ENCODE measurements around the gene TTC28.
"Not testable (repeated sequence)": the region's sequence is repeated elsewhere in the genome, so short reads cannot be mapped to it uniquely, and the experiment has no call there.

Gene TTC28

DNA sequence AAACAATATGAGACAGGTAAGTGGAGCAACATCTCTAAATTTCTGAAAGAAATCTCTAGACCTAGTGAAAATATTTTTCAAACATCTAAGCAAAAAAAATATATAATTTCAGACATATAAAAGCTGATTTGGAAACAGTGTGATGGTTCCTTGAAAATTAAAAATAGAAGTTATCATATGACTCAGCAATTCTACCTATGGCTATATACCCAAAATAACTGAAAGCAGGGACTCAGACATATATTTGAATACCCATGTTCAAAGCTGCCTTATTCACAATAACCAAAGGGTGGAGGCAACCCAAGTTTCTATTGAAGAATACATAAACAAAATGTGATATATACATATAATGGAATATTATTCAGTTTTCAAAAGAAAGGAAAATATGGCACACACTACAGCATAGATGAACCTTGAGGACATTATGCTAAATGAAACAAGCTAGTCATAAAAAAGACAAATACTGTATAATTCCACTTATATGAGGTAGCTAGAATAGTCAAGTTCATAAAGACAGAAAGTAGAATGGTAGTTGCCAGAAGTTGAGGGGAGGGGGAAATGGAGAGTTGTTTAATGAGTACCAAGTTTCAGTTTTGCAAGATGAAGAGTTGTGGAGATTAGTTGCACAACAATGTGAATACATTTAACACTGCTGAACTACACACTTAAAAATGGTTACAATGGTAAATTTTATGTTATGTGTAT is 300.4 kb downstream of the TTC28 start:
- no peak for TF ChIP-seq JUND (IDR thresholded peaks at IDR 0.05; ENCODE audit: low read depth)
- DNase-seq (ENCODE audit: low read depth in 1 of 2, low spot score in 1 of 2): no peak
- in situ Hi-C loops (cut with HindIII; ENCODE audit: low pct_unique_long_range_greater_than_20kb, low sequenced_read_pairs): no loop called here

DNA sequence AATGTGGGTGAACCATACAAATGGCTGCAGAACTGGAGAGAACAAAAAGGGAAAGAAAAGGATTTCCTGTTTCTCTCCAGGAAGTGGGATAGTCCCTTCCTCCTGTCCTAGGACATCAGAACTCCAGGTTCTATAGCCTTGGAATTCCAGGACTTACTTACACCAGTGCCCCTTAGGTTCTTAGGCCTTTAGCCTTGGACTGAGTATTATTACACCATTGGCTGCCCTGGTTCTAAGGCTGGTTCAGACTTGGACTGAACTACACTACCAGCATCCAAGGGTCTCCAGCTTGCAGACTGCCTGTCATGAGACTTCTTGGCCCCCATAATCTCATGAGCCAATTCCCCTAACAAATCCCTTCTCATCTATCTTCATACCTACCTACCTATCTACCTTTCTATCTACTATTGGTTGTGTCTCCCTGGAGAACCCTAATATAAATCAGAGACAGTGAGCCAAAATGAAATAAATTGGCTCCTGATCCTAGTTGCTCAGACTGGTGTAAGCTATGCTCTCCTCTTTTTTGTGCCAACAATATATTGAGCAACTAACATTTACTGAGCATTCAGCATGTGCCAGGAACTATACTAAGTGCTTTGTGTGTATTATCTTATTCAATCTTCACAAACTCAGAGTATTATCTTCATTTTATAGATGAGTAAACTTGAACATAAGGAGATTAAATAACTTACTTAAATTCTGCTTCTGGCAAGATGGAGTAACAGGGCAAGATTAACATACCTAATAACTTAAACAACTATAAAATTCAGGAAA is 303.7 kb downstream of the TTC28 start:
- in situ Hi-C loops (cut with HindIII; ENCODE audit: low pct_unique_long_range_greater_than_20kb, low sequenced_read_pairs): no loop called here
- peak; percentile 62; the same call in 1 of the 2 replicates for TF ChIP-seq JUND (IDR thresholded peaks at IDR 0.05; ENCODE audit: low read depth)
- peak in 1 of 2 experiments; percentile 45 for DNase-seq (ENCODE audit: low read depth in 1 of 2, low spot score in 1 of 2)

DNA sequence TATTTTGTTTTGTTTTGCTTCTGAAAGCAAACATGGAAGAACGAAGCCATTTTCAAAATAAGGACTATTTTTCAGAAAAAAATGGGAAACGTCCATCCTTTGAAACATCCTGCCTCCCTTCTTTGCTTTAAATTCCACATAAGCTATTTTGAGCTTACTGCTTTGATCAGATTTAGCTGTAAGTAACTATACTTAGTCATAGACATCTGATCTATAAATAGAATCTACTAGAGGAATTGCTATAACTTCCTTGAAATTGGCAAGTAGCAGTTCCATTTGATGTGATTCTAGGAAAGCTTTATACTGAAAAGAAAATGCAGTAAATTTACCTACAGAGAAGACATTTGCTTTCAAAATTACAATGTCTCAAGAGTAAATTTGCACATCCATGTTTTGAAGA is 305.8 kb downstream of the TTC28 start:
- in situ Hi-C loops (cut with HindIII; ENCODE audit: low pct_unique_long_range_greater_than_20kb, low sequenced_read_pairs): no loop called here
- TF ChIP-seq JUND (IDR thresholded peaks at IDR 0.05; ENCODE audit: low read depth): no peak; the same call in 1 of the 2 replicates
- peak in 1 of 2 experiments; percentile 6 for DNase-seq (ENCODE audit: low read depth in 1 of 2, low spot score in 1 of 2)

DNA sequence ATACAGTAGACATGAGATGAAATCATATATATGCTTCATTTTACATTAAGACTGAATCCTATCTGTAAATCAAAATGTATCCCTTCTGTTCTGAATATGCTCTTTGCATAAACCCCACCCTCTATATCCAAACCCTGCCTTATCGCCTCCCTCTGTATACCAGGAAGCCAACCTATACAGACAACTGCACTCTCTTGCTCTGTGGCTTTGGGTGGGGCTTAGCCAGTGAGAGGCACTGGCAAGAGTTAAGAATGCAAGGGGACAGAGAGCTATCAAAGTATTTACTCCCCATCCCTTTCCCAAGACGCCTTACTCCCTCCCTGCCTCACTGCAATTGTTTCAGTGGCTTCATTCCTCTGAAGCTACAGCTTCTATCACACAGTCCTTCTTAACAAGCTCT is 309.8 kb downstream of the TTC28 start:
- no peak for TF ChIP-seq JUND (IDR thresholded peaks at IDR 0.05; ENCODE audit: low read depth)
- in situ Hi-C loops (cut with HindIII; ENCODE audit: low pct_unique_long_range_greater_than_20kb, low sequenced_read_pairs): no loop called here
- DNase-seq (ENCODE audit: low read depth in 1 of 2, low spot score in 1 of 2): no peak

DNA sequence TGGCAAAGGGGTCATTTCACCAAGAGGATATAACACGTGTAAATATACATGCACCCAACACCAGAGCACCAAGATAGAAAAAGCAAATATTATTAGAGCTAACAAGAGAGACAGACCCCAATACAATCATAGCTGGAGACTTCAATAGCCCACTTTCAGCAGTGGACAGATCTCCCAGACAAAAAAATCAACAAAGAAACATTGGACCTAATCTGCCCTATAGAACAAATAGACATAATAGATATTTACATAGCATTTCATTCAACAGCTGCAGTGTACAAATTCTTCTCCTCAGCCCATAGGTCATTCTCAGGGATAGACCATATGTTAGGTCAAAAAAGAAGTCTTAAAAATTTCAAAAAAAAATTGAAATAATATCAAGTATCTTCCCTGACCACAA is 312.8 kb downstream of the TTC28 start:
- TF ChIP-seq JUND (IDR thresholded peaks at IDR 0.05; ENCODE audit: low read depth): no peak

DNA sequence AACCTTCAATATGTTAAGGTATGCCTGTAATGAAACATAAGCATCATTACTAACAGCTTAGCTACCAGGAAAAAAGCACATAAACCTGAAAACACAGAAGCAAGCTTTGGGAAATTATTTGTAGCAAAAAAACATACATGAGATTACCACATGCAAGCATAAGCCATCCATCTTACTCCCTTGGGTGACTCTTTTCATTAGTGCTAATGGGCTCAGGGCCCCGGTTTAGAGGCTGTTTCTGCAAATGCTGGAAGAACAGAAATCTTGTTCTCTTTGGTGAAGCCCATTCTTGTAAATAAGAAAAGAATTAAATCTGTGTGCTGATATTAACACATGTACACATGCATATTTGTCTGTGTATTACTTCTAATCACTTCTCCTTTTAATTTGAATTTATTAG is 314.3 kb downstream of the TTC28 start:
- in situ Hi-C loops (cut with HindIII; ENCODE audit: low pct_unique_long_range_greater_than_20kb, low sequenced_read_pairs): no loop called here
- DNase-seq (ENCODE audit: low read depth in 1 of 2, low spot score in 1 of 2): no peak

More for the DNA sequence above, 312.8 kb downstream of the TTC28 start:
- in situ Hi-C loops (cut with HindIII; ENCODE audit: low pct_unique_long_range_greater_than_20kb, low sequenced_read_pairs): no loop called here
- no peak for DNase-seq (ENCODE audit: low read depth in 1 of 2, low spot score in 1 of 2)

DNA sequence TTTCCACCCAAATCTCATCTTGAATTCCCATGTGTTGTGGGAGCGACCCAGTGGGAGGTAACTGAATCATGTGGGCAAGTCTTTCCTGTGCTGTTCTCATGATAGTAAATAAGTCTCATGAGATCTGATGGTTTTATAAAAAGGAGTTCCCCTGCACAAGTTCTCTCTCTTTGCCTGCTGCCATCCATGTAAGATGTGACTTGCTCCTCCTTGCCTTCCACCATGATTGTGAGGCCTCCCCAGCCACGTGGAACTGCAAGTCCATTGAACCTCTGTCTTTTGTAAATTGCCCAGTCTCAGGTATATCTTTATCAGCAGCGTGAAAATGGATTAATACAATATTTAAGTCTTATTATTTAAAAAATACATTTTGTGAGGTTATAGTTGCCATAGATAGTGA is 315.5 kb downstream of the TTC28 start:
- in situ Hi-C loops (cut with HindIII; ENCODE audit: low pct_unique_long_range_greater_than_20kb, low sequenced_read_pairs); DNase-seq (ENCODE audit: low read depth in 1 of 2, low spot score in 1 of 2): not testable (repeated sequence)

More for the DNA sequence above, 314.3 kb downstream of the TTC28 start:
- no peak for TF ChIP-seq JUND (IDR thresholded peaks at IDR 0.05; ENCODE audit: low read depth)

DNA sequence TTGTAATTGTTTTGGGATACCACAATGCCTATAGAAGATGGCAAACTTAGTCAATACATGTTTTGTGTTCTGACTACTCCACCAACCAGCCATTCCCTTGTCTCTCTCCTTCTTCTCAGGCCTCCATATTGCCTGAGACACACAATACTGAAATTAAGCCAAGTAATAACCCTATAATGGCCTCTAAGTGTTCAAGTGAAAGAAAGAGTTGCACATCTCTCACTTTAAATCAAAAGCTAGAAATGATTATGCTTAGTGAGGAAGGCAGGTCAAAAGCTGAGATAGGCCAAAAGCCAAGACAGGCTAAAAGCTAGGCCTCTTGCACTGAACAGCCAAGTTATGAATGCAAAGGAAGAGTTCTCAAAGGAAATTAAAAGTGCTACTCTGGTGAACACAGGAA is 318.7 kb downstream of the TTC28 start:
- DNase-seq (ENCODE audit: low read depth in 1 of 2, low spot score in 1 of 2): no peak
- in situ Hi-C loops (cut with HindIII; ENCODE audit: low pct_unique_long_range_greater_than_20kb, low sequenced_read_pairs): no loop called here
- no peak for TF ChIP-seq JUND (IDR thresholded peaks at IDR 0.05; ENCODE audit: low read depth)

DNA sequence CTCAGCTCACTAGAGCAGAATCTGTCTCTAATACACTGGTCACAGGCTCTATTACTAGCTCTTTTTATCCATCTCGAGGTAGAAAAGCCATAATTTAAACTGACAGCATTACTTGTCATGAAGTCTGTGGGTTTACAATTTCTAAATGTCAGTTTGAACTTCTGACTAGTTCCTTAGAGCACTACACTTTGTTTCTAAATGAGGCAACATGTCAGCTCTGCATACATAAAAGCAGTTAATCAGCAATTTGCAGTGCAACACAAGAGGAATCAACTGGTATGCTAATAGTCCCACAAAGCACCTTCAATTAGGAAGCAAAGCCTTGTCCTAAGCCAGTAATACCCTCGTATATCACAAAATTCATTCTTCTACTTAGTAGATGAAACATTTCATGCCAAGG is 321.3 kb downstream of the TTC28 start:
- no peak for TF ChIP-seq JUND (IDR thresholded peaks at IDR 0.05; ENCODE audit: low read depth)
- in situ Hi-C loops (cut with HindIII; ENCODE audit: low pct_unique_long_range_greater_than_20kb, low sequenced_read_pairs): no loop called here
- no peak for DNase-seq (ENCODE audit: low read depth in 1 of 2, low spot score in 1 of 2)

DNA sequence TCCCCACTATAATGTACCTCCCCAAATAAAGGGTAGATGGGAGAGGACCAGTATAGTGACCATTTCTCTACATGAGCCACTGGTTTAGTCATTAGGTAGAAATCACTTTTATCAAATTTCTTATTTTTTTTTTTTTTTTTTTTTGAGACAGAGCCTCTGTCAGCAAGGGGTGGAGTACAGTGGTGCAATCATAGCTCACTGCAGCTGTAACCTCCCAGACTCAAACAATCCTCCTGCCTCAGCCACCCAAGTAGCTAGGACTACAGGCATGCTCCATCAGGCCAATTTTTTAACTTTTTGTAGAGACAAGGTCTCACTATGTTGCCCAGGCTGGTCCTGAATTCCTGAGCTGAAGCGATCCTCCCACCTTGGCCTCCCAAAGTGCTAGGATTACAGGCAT is 322.4 kb downstream of the TTC28 start:
- TF ChIP-seq JUND (IDR thresholded peaks at IDR 0.05; ENCODE audit: low read depth): no peak
- DNase-seq (ENCODE audit: low read depth in 1 of 2, low spot score in 1 of 2): no peak

DNA sequence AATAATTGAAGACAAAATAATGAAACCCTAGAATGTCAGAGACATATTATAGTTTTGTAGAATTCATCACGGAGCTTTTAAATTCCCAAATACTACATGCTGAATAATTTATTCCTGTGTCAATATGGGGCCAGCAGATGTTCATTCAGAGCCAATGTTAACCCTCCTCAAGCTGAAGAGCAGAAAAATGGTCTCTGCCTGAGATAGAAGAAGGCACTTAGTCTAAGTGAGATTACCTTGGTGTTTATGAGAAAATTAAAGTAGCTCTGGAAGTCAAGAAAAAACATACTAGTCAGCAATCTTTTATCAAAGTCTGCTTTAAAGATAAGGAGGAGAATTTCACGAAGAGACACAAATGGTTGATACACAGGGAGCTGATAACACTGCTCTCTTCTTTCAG is 328.2 kb downstream of the TTC28 start:
- TF ChIP-seq JUND (IDR thresholded peaks at IDR 0.05; ENCODE audit: low read depth): no peak
- DNase-seq (ENCODE audit: low read depth in 1 of 2, low spot score in 1 of 2): no peak
- in situ Hi-C loops (cut with HindIII; ENCODE audit: low pct_unique_long_range_greater_than_20kb, low sequenced_read_pairs): no loop called here

More for the DNA sequence above, 322.4 kb downstream of the TTC28 start:
- in situ Hi-C loops (cut with HindIII; ENCODE audit: low pct_unique_long_range_greater_than_20kb, low sequenced_read_pairs): no loop called here

DNA sequence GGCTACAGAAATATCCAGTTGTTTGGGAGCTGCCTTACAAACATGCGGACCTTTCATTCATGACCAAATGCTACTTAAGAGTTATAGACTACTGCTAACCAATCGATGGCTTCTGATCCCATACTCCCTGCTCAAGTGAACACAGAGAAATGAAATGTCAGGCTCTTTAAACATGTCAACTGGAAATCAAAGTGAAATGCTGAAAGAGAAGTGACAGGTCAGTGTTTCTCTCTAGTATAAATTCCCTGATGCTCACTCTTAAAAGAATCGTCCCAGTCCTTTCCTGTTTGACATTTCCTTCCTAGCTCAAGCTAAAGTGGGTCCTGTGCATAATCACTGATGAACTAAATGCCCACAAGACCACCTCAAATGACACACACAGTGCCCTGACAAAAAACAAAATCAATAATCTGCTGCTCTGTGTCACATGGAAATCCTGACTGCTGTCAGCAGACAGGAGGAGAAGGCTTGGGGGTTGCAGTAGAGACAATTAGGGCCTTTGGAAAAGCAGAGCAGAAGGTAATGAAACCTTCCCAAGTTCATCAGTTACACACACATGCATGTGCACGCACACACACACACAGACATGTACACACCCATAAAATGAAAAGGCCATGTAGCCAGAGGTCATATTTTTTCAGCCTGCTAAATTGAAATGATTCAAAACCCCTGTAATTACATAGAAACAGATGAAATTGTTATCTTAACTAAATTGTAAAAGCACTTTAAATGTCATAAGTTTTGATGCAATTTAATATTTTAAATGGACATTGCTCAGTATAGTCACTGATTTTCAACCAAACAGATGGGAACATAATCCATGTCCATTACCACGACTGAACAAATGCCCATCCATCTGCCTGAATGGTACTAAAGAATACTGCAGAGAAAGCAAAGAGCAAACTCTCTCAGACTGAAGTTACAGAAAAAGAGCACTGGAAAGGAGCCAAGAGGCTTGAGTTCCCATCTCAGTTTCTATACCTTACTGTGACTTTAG is 330.7 kb downstream of the TTC28 start:
- no peak for TF ChIP-seq JUND (IDR thresholded peaks at IDR 0.05; ENCODE audit: low read depth)
- in situ Hi-C loops (cut with HindIII; ENCODE audit: low pct_unique_long_range_greater_than_20kb, low sequenced_read_pairs): no loop called here
- no peak for DNase-seq (ENCODE audit: low read depth in 1 of 2, low spot score in 1 of 2)
